Heart right ventricle (tissue), 16 donors: ENCODE measurements around the gene HNRNPLL. TPM values are rescaled to one million over a fixed set of nuclear protein-coding genes. Genes with fewer than 3 reads are reported as not detected.
"Not testable (repeated sequence)": the region's sequence is repeated elsewhere in the genome, so short reads cannot be mapped to it uniquely, and the experiment has no call there.

Experiments used
- ATAC-seq, 8 donors: fragments of 200-7000 bp; cut with Tn5 transposase; one replicate each; pipeline ENCODE4 v1.9.1; 2020; ENCODE audit warnings: mild to moderate bottlenecking in 8 of 8, moderate library complexity in 8 of 8, moderate number of reproducible peaks in 1 of 8
- DNase-seq, 2 donors: peaks; one replicate each; pipeline ENCODE4 v3.0.0-alpha.2; 2020
- H3K27ac ChIP-seq, 10 donors: fragments of 200-600 bp; sonication (generic) in 2 of 10; one replicate each; pipeline versions ENCODE4 v1.5.0 to v1.8.0; 2020 to 2022; ENCODE audit warnings: mild to moderate bottlenecking in 3 of 10
- H3K27me3 ChIP-seq, 7 donors: fragments of 200-600 bp; one replicate each; pipeline ENCODE4 v1.8.0; 2021 to 2022; ENCODE audit warnings: mild to moderate bottlenecking in 2 of 7
- H3K36me3 ChIP-seq, 9 donors: fragments of 200-600 bp; sonication (generic) in 1 of 9; one replicate each; pipeline versions ENCODE4 v1.5.0 to v1.8.0; 2020 to 2022; ENCODE audit warnings: mild to moderate bottlenecking in 2 of 9
- H3K4me1 ChIP-seq, 9 donors: fragments of 200-600 bp; sonication (generic) in 1 of 9; one replicate each; pipeline versions ENCODE4 v1.5.0 to v1.8.0; 2020 to 2022; ENCODE audit warnings: mild to moderate bottlenecking in 4 of 9
- H3K4me3 ChIP-seq, 10 donors: fragments of 200-600 bp; sonication (generic) in 2 of 10; one replicate each; pipeline versions ENCODE4 v1.5.0 to v1.8.0; 2020 to 2022; ENCODE audit warnings: mild to moderate bottlenecking in 7 of 10, moderate library complexity in 2 of 10
- H3K9me3 ChIP-seq, 11 donors: fragments of 200-600 bp in 10 of 11; sonication (generic) in 2 of 11; one replicate each; pipeline versions ENCODE4 v1.5.0 to v1.8.0; 2013 to 2022; ENCODE audit warnings: mild to moderate bottlenecking in 2 of 11, control low read depth in 1 of 11, moderate library complexity in 1 of 11
- CTCF ChIP-seq, 9 donors: fragments of 200-600 bp; sonication (generic) in 2 of 9; IDR thresholded peaks; one replicate each; pipeline versions ENCODE4 v1.5.0 to v1.8.0; 2021 to 2022; ENCODE audit warnings: antibody characterized with exemption in 9 of 9, mild to moderate bottlenecking in 5 of 9, moderate library complexity in 1 of 9
- WGBS, 2 donors: extraction: QIAGEN DNeasy Blood & Tissue Kit; methylation state at CpG; one replicate each; pipeline ENCODE4 v1.1.7; 2013; ENCODE audit warnings: inconsistent platforms in 1 of 2; 5-methylcytosine and 5-hydroxymethylcytosine counted together
- intact Hi-C, 10 donors: fragments of 100-400 bp; cut with DNase I; formaldehyde crosslinking; loops; one replicate each; pipeline versions ENCODE4 v1.11.1 to v1.14.2; 2022
- polyA plus RNA-seq, 2 donors: library from polyadenylated mRNA; stranded (reverse); fragments of 200-250 nt; gene quantifications; one replicate each; pipeline ENCODE4 v1.2.3, GENCODE V29; 2013
- total RNA-seq, 10 donors: library from RNA; stranded (reverse); fragmentation: NEBNext Ultra II Directional in 3 of 10; extraction: Animal tissue kit (Norgen Biotek cat#: 25700) in 3 of 10; gene quantifications; one replicate each; pipeline versions ENCODE4 v1.2.1 to v1.2.4, GENCODE V29; 2021 to 2023
- donor health status: Arrhythmogenic right ventricular cardiomyopathy.
- donor health status: ischemic (EF 13 %, LVEDD 7.1; RV severe dilation, severe dysfunction).
- donor health status: healthy with polysubstance abuse.
- donor health status: DM: no; HTN: yes; CAD: no.
- donor health status: DM: no; HTN: no; CAD: no.
- donor health status: ischemic (EF 25% LVEDD 6.9; RV normal size, moderate dysfunction).
- donor health status: ischemic (EF 25% LVEDD 5.7; RV mildly dilated, moderate dysfunction).
- donor health status: healthy.
- donor health status: DM: yes; HTN: yes; CAD: no.
- donor health status: Ischemic cardiomyopathy.
- donor health status: ischemic (EF 35%, LVEDD 5.7; RV mildly dilated, moderate dysfunction).
- donor health status: nonischemic (EF 11% LVEDD 7.7; RV severe dilation, severe dysfunction).
- donor health status: DM: yes; HTN: yes; CAD: no.
- donor health status: PGD.
- donor health status: ischemic (EF 29% LVEDD 5.4; RV normal size, mild dysfunction).
- donor health status: nonischemic (EF 23%, LVEDD 6.1; RV moderate dilation, normal function).

Gene HNRNPLL
- total and polyA plus RNA-seq, 12 donors: 8.9 to 32.7 (median 25.3) TPM

GRCh38 chr2:38610851-38611801 is 8.4 kb upstream of the HNRNPLL start:
- Histone ChIP-seq H3K4me1 (peaks cover 0 to 47% (median 0%) of the 10 kb centered on the region in 9 donors), H3K4me3 (no peak overlapping the region), H3K9me3 (peaks cover 0 to 4% (median 0%) of the 10 kb centered on the region in 11 donors), H3K36me3 (no peaks in the 10 kb centered on the region), H3K27me3 (no peaks in the 10 kb centered on the region), H3K27ac (peak overlapping the region in 1 of 10 donors; percentile 7)
- DNase-seq (no peak), ATAC-seq (no peak)
- intact Hi-C loops: no loop called here
- no peak for TF ChIP-seq CTCF (IDR thresholded peaks at IDR 0.05)
- WGBS, 2 donors: 83 to 86% methylated on average over 8 of the region's 8 CpGs

- not testable (repeated sequence) for H3K4me3 ChIP-seq, H3K27ac ChIP-seq, DNase-seq, H3K27me3 ChIP-seq, ATAC-seq, H3K36me3 ChIP-seq, H3K9me3 ChIP-seq
- intact Hi-C loops: loop anchor here in 4 of 10 donors (5.0 to 10.0 kb wide), 2 partner anchors 53 to 56 kb away; partner anchors contain the start of gene GALM (in 3 of the 4)
- peaks cover 0 to 44% (median 0%) of the 10 kb centered on the region in 9 donors for H3K4me1 ChIP-seq
- WGBS, 2 donors: 93 to 97% methylated on average over 2 of the region's 2 CpGs
Observed at GRCh38 chr2:38609246-38609645, 6.5 kb upstream of the HNRNPLL start.

- Histone ChIP-seq H3K36me3 (no peaks in the 10 kb centered on the region), H3K4me3 (no peak overlapping the region), H3K4me1 (peaks cover 0 to 45% (median 4%) of the 10 kb centered on the region in 9 donors), H3K9me3 (peaks cover 0 to 4% (median 0%) of the 10 kb centered on the region in 11 donors), H3K27me3 (no peaks in the 10 kb centered on the region), H3K27ac (no peak overlapping the region)
- no peak for DNase-seq
- WGBS, 2 donors: 89% methylated on average over 2 of the region's 2 CpGs
- ATAC-seq: no peak
- intact Hi-C loops: loop anchor here in 4 of 10 donors (5.0 to 10.0 kb wide), 2 partner anchors 54 to 56 kb away; partner anchors contain the start of gene GALM (in 3 of the 4)
- no peak for TF ChIP-seq CTCF (IDR thresholded peaks at IDR 0.05)
Observed at GRCh38 chr2:38608755-38609154, 6.0 kb upstream of the HNRNPLL start.

GRCh38 chr2:38605298-38605830 is 2.6 kb upstream of the HNRNPLL start:
- Histone ChIP-seq H3K9me3 (no peaks in the 10 kb centered on the region), H3K4me1 (peaks cover 0 to 29% (median 17%) of the 10 kb centered on the region in 9 donors), H3K27ac (no peak overlapping the region), H3K27me3 (no peaks in the 10 kb centered on the region), H3K4me3 (no peak overlapping the region), H3K36me3 (no peaks in the 10 kb centered on the region)
- intact Hi-C loops: loop anchor here in 4 of 10 donors (5.0 to 10.0 kb wide), 2 partner anchors 57 to 59 kb away; partner anchors contain the start of gene GALM (in 3 of the 4)
- ATAC-seq: no peak
- 73 to 96% methylated on average over 4 of the region's 4 CpGs for WGBS, 2 donors
- no peak for DNase-seq
- no peak for TF ChIP-seq CTCF (IDR thresholded peaks at IDR 0.05)
